Measurements from ENCODE around the gene PDXK. TPM values are rescaled to one million over a fixed set of nuclear protein-coding genes. Genes with fewer than 3 reads are reported as not detected.
A peak's percentile ranks its signal among the peaks of the same experiment; 100 is the strongest.

The PDXK gene
- total and polyA plus RNA-seq, 9 of the 15 experiments (the other 6 are each of a cell fraction or from before 2014, with no cell fraction given): 5.6 to 162 (median 76.5) TPM

- peak; percentile 80 for TF ChIP-seq RBM22 (IDR thresholded peaks at IDR 0.05; ENCODE audit: low read depth, low read length, poor library complexity, severe bottlenecking)
- TF ChIP-seq ATF2 (CRISPR knock-in tag; IDR thresholded peaks at IDR 0.05): no peak
- TF ChIP-seq, protein P1, sequence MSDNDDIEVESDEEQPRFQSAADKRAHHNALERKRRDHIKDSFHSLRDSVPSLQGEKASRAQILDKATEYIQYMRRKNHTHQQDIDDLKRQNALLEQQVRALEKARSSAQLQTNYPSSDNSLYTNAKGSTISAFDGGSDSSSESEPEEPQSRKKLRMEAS (CRISPR knock-in tag; IDR thresholded peaks at IDR 0.05): peak; percentile 100
- no peak for TF ChIP-seq ARHGAP35 (IDR thresholded peaks at IDR 0.05; ENCODE audit: partially characterized antibody)
- TF ChIP-seq SIN3A (IDR thresholded peaks at IDR 0.05; ENCODE audit: borderline replicate concordance in 2 of 2, control insufficient read depth in 1 of 2, low read depth in 2 of 2, low read length in 2 of 2): peak; percentile 96 to 98
- TF ChIP-seq NR2F6 (CRISPR knock-in tag; IDR thresholded peaks at IDR 0.05): no peak
- TF ChIP-seq MAFG (tag; conservative IDR thresholded peaks at IDR 0.05): no peak
- TF ChIP-seq, protein P2, sequence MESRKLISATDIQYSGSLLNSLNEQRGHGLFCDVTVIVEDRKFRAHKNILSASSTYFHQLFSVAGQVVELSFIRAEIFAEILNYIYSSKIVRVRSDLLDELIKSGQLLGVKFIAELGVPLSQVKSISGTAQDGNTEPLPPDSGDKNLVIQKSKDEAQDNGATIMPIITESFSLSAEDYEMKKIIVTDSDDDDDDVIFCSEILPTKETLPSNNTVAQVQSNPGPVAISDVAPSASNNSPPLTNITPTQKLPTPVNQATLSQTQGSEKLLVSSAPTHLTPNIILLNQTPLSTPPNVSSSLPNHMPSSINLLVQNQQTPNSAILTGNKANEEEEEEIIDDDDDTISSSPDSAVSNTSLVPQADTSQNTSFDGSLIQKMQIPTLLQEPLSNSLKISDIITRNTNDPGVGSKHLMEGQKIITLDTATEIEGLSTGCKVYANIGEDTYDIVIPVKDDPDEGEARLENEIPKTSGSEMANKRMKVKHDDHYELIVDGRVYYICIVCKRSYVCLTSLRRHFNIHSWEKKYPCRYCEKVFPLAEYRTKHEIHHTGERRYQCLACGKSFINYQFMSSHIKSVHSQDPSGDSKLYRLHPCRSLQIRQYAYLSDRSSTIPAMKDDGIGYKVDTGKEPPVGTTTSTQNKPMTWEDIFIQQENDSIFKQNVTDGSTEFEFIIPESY (CRISPR knock-in tag; IDR thresholded peaks at IDR 0.05): peak; percentile 89
- no peak for TF ChIP-seq ILF3 (IDR thresholded peaks at IDR 0.05; ENCODE audit: borderline replicate concordance)
- TF ChIP-seq PTBP1 (IDR thresholded peaks at IDR 0.05; ENCODE audit: low read depth, low read length): no peak
- no peak for TF ChIP-seq E2F4 (CRISPR knock-in tag; IDR thresholded peaks at IDR 0.05; ENCODE audit: low read depth)
- peak; percentile 83 for TF ChIP-seq ZKSCAN1 (IDR thresholded peaks at IDR 0.05; ENCODE audit: low read depth, low read length)
- TF ChIP-seq RCOR1 (IDR thresholded peaks at IDR 0.05; ENCODE audit: borderline replicate concordance in 1 of 2, low read depth in 2 of 2, low read length in 2 of 2): peak; percentile 67 to 96
- peak; percentile 96 for TF ChIP-seq MITF (IDR thresholded peaks at IDR 0.05)
- peak; percentile 87 for TF ChIP-seq PHF20 (IDR thresholded peaks at IDR 0.05; ENCODE audit: partially characterized antibody)
- TF ChIP-seq, protein P3, sequence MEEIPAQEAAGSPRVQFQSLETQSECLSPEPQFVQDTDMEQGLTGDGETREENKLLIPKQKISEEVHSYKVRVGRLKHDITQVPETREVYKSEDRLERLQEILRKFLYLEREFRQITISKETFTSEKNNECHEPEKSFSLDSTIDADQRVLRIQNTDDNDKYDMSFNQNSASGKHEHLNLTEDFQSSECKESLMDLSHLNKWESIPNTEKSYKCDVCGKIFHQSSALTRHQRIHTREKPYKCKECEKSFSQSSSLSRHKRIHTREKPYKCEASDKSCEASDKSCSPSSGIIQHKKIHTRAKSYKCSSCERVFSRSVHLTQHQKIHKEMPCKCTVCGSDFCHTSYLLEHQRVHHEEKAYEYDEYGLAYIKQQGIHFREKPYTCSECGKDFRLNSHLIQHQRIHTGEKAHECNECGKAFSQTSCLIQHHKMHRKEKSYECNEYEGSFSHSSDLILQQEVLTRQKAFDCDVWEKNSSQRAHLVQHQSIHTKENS (CRISPR knock-in tag; IDR thresholded peaks at IDR 0.05): no peak
- peak; percentile 97 for TF ChIP-seq HDAC2 (IDR thresholded peaks at IDR 0.05)
These were observed 9.8 kb downstream of the PDXK start (continued) for GRCh38 chr21:43728467-43729390.

Data from K562 (cell line).